Effector CD8-positive, alpha-beta T cell (primary cell): ENCODE data around the gene OLFML2B.
"Not testable (repeated sequence)": the region's sequence is repeated elsewhere in the genome, so short reads cannot be mapped to it uniquely, and the experiment has no call there.

Source experiments
- DNase-seq: peaks from one replicate; lab custom pipeline; 2025; lab: John Stamatoyannopoulos, UW
- total RNA-seq, 4 experiments: gene quantifications; one replicate each; lab custom pipeline; 2026; lab: John Stamatoyannopoulos, UW

OLFML2B gene
- 0 to 0.09 (median 0) reads per million in 4 experiments for total RNA-seq

DNA sequence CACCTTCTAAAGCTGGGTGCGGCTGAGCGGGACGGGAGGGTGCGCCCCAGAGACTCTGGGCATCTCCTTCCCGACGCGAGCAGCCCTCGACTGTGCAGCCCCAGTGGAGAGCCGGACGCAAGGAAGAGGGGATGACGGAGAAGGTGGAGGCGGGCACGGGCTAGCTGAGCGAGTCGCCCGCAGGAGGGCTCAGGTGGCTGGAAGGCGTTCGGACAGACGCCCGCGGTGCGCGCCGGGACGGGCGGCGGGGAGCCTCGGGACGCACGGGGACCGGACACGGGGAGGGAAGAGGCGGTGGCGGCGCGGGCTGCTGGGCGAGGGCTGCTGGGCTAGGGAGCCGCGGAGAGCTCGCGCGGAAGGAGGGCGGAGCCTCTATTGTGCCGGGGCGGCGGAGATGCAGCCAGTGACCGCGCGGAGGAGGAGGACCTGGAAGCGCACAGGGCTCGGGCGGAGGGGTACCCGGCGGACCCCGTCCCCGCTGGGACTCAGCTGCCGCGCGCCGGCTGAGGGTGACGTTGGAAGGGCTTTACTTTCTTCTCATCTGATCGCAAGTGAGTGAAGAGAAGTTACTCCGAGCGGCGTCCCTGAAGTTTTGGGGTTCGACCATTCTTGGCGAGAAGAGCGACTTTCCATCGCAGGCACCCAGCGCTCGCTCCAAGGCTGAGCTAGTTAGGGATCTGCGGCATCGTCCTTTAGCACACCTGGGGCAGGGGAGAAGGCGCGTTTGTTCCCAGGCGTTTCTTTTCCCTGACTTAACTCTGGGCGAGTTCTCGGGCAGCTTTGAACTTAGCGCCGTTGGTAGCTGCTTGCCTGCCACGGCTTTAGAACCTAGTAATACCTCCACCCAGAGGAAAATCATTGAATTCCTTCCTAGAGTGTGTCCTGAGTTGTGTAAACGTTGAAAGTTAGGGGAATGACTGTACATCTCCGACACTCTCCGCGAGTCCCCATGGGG is at the start of gene OLFML2B:
TSS of gene OLFML2B (minus strand) at position 323 of the 955 bp plus-strand sequence. CDS start 439 bp downstream, outside the sequence.
- peak; percentile 6 for DNase-seq

DNA sequence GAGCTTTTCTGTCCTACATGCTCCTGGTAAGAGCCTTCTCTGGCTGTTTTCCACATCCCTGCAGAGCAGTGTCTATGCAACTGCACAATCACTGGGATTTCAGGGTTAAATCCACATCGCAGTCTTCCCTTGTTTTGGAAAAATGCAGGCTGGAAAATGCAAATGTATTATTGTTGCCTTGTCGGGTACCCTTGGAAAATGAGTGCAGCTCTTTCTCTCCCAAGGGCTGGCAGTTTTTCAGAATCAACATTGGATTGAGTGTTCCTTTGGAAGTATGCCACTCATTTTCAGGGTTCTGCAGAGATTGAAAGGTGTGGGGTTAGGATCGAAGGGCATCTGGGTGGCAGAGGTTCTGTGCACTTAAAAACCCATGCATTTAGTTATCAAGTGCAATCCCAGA is 49.1 kb upstream of the OLFML2B start:
- DNase-seq = no peak

DNA sequence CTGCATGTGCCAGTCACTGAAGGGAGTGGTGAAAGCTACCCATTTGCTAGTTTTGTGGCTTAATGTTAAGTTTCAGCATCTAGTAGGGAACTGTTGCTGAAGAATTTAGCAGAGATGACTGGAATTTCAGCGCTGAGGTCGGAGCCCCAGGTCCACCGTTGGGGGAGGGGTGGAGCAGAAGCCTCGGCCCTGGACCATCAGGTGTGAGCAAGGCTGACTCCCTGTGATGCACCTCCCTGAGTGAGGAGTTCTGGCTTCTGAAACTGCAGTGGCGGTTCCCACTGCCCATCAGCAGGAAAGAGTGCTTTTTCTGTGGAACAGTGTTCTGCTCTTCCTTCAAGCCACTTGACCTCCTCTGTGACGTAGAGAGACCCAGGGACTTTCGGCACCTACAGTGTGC is 47.2 kb upstream of the OLFML2B start:
- no peak for DNase-seq

DNA sequence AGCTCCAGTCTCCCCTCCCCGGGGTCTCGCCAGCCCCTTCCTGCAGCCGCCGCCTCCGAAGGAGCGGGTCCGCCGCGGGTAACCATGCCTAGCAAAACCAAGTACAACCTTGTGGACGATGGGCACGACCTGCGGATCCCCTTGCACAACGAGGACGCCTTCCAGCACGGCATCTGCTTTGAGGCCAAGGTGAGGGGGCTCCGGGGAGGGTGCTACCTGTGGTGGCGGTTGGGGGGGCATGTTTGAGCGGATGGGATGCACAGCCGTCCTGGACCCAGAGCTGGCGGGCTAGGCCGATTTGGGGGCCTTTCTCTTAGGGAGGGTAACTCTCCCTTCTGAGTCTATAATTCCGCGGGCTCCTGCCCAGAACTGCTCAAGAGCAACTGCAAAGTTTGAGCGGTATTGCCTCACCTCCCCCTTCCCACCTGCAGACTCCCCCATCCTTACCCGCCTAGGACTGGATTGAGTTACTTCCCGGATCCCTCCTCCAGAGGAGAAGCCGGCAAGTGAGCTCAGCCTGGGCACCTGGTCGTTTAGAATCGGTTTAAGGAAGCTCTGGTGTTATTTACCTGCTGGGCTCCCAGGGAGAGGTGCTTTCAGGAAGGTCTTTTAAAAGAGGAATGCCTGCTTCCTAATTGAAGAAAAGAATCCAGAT is 46.6 kb upstream of the OLFML2B start:
- DNase-seq = no peak

DNA sequence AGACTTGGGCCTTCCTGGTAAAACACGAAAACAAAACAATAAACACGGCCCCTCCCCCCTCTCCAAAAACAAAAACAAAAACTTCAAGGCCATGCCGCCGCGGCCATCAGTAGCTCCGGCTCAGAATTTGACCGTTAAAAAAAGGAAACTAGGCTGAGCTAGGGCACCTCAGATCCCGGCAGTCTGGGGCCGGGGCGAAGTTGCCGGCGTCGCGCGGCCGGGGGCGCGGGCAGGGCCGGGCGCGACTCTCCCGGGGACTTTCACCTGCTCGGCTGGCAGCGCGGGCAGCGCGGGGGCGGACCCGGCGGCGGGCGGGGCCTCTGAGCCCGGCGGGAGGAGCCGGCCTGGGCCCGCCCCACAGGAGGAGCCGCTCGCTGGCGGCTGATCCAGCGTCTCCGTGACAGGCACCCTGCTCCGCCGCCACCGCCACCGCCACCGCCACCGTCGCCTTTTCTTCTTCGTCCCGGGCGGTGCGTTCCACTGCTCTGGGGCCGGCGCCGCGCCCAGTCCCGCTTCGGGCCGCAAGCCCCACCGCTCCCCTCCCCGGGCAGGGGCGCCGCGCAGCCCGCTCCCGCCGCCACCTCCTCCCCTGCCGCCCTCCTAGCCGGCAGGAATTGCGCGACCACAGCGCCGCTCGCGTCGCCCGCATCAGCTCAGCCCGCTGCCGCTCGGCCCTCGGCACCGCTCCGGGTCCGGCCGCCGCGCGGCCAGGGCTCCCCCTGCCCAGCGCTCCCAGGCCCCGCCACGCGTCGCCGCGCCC is 45.8 kb upstream of the OLFML2B start, which contains the start of gene NOS1AP:
TSS of gene NOS1AP (plus strand) at position 358 of the 760 bp plus-strand sequence. CDS start 487 bp downstream, outside the sequence.
- DNase-seq = peak; percentile 62

DNA sequence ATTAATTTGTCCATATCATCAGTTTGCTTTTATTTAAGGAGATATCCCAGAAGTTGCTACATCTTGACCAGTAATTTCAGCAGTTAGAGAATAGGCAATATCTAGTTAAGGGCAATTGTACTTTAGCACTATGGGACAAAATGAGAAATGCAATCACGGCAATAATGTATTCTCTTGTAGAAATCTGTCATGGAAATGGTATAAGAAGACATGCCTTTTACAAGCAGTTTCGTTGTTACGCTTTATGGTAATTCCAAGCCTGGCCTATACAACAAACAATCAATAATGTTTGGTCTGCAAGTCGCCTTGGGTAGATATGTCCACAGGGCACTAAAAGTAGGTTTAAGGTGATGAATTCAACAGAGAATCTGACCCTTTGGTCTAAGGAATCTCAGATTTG is 44.6 kb upstream of the OLFML2B start:
- no peak for DNase-seq

DNA sequence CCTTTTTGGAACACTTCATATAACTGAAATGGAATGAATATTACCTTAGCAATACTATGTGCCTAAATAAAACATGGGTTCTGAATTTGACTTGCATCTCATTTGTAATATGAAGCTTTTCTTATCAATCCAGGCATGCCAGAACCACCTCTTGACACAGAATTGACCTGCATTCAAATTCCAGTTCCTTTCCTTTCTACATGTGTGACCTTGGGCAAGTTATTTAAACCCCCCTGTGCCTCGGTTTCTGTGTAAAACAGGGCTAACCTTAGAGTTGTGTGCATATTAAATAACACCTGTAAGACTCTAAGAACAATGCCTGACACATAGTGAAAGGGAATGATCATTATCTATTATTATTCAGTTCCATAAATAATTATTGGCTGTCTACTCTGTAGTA is 43.8 kb upstream of the OLFML2B start:
- no peak for DNase-seq

DNA sequence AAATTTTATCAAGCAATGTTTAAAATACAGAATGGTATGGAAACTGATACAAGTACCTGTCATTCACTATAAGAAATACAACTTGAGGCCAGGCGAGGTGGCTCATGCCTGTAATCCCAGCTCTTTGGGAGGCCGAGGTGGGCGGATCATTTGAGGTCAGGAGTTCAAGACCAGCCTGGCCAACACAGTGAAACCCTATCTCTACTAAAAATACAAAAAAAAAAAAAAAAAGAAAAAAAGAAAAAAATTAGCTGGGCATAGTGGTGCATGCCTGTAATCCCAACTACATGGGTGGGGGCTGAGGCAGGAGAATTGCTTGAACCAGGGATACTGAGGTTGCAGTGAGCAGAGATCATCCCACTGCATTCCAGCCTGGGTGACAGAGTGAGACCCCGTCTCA is 43.2 kb upstream of the OLFML2B start:
- not testable (repeated sequence) for DNase-seq

DNA sequence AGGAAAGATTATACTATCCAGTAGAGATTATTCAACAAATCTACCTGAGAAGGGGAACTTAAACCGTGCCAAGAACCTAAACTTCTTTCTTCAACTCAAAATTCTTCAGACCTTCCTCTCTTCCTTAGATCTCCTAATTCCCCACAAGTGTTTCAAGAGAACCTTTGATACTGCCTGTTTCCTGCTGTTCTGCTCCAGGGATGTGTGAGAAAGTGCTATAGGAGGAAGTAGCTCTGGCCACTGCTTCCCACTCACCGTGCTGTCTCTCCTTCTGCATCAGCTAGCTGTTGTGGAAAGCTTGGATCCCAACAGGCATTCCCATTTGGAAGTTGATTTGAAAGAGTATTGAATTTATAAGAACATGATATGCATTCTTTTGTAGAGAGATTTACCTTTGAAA is 41.3 kb upstream of the OLFML2B start:
- no peak for DNase-seq

DNA sequence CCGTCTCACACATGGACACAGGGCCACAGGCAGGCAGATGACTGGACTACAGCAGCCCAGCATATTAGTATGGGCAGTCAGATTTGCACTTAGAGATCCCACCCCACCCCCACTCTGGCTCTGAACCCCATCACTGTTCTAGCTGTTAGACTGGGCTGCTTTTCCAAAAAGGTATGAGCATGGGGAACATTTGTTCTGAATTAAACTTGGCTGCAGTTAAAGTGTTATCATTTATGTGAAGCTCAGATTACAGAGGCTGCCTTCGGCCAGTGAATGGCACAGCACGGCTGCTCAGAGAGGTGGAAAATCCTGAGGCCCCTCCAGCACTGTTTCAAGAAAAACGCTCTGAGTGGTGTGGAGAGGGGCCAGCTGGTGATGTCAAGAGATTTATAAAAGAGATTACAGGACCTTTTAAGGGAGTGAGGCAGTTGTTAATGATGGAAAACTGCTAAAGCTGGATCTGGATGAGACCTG is 38.9 kb upstream of the OLFML2B start:
- DNase-seq = no peak

DNA sequence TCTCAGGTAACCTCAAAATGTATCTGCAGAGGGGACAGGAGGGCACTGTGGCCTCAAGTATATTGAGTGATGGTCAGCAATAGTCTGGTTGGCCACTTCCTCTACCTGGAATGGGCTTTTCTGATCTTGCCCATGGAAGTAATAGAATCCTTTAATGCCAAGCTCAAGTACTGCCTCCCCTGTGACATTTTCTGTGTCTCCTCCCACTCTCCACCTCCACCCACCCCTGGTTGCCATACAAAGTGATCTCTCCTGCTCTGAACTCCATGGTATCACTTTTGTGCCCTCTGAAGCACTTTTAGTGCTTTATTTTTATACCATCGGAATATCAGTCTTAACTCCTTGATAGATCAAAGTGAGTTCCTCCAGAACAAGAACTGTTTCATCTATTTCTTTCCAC is 36.6 kb upstream of the OLFML2B start:
- DNase-seq = no peak

DNA sequence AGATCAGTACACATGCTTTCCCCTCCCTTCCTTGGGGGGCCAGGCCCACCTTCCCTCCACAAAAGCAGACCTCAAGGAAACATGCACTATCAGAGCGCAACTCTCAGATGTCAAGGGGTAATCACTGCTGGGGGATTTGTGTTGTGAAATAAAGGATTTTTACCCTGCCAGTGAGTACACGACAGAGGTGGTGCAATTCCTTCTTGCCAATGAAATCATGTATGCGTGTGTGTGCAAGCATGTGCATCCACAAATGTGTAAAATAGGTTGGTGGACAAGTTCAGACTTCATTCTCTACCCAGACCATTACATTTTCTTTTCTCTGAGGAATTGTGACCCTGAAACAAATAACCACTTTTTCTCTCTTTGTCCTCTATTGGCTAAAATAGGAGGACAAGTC is 36.1 kb upstream of the OLFML2B start:
- DNase-seq = no peak

DNA sequence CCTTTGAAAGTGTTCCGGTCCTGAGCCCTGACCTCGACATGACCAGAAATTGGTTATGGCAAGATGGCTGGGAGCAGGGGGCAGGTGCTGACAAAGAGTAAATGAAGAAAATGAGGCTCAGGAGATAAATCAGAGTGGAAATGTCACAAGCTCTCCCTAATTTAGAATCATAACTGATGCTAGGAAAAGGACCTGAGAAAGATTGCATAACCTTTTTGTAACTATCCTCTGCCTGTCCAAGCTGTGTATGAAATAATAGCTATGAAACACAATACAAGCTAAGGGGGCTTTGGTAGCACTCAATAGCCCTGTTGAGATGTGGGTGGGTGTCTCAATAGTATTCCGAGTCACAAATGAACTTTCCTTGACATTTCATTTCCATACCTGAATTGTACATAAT is 32.9 kb upstream of the OLFML2B start:
- no peak for DNase-seq

DNA sequence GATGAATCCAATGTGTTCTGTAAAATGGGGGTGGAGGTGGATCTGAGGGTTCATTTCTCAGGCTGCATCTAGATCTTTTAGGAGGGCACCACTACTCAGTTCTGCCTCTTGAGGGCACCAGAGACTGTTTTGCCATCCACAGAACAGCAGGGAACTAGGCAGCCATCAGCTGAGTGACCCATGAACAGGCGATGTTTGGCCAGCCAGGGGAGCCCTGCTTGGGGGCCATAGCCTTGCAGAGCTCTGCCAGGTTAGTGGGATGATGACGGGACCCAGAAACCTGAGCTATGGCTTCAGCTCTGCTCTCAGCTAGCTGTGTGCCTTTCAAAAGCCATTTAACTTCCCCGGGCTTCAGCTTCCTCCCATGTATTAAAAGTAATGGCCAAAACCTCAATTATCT is 32.4 kb upstream of the OLFML2B start:
- DNase-seq = peak; percentile 5

DNA sequence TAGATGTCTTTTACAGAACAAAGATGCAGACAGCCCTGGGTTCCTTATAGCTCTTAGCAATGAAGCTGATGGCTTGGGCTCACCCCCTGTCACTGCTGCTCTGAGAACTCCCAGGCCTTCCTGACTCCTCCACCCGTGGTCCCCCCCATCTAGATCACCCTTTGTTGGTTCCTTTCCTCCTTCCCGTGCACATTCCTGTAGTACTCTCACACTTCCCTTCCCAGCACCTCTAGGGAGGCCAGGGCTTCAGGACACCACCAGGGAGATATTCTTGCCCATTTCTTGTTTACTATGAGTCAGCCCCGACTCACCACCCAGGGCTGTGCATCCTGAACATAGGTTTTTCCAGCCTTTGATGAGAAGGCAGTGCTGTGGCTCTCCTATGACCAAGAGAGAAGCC is 31.4 kb upstream of the OLFML2B start:
- DNase-seq = no peak

DNA sequence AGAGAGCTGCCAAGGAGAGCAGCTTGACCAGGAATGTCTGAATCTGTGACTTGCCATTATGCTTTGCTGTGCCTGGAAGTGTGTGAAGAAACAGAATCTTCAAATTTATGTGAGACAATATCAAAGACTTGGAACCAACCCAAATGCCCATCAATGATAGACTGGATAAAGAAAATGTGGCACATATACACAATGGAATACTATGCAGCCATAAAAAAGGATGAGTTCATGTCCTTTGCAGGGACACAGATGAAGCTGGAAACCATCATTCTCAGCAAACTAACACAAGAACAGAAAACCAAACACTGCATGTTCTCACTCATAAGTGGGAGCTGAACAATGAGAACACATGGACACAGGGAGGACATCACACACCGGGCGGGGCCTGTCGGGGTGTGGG is 30.3 kb upstream of the OLFML2B start:
- DNase-seq = not testable (repeated sequence)

DNA sequence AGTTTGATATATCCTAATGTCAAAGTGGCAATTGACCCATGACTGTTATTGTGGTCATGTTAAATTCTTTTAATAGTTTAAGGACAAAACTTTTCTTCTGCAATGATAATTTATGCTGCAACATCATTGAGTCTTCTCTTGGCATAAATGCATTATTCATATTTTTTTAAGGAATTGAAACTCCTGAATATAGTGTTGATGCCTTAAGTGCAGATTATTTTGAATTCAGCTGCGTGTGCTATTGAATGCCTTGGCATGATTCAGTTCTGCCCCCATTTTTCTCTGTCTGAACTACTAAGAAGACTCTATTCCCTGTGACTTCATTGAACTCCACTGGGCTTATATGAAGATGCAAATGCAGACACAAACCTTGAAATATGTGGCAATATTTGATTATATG is 23.3 kb upstream of the OLFML2B start:
- DNase-seq = no peak

DNA sequence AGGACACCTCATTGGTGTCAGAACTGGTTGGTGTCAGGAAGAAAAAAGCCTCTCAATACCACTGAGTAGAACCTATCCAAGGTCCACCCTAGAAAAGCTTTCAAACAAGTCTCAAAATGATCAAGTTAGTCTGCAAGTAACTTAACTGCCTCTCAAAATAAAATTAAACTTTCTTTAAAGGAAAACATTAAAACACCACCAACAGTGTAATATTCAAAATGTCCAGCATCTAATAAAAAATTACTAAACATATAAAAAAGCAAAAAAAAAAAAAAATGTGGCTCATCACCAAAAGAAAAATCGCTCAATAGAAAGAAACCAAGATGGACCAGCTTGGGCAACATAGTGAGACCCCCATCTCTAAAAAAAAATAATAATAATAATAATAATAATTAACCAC is 18.7 kb upstream of the OLFML2B start:
- DNase-seq = no peak

DNA sequence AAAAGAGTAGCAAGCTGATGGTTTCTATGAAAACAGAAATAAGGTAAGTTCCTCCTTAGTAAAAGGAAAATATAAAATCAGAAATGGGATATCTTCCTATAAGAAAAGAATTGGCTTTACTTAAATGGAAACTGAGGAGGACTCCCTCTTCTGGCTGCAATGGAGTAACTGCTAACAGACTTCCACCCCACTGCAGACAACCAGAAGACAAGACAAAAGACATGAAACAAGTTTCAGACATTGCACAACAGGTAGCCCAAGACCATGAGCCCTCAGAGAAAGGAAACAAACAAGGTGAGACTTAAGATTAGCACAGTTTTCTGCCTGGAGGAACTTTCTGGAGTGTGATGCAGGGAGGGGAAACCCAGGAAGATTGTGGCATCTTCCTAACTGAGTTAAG is 17.0 kb upstream of the OLFML2B start:
- no peak for DNase-seq

DNA sequence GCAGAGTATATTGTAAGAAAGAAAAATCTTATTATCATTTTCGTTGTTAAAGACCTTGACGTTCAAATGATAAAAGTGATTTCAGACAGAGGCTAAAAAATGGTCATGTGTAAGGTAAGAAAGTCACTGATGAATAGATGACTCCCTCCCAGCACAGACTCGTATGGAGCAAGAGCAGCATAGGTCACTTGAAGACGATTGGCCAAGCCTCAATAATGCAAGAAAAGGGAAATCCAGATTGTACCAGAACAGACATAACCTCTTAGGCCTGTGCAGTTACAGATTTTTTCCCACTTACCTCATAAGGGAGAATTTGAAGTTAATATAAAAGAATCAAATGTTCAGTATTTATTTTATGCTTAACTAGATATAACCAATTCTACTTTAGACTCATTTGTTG is 16.3 kb upstream of the OLFML2B start:
- DNase-seq = no peak

DNA sequence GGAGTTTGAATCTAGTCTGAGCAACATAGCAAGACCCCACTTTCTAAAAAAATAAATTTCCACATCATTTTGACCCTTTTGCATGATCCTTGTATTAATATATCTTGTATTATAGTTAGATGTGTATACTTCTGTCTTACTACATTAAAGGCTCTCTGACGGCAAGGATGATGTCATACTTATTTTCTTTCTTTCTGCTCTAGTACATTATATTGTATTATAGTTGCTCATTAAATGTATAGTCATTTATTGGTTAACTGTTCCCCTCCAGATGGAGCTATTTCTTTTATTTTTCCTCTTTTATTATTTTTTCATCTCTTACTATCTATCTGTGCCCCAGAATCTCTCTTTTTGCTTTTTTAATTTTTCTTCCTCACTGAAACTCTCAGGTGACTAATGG is 15.0 kb upstream of the OLFML2B start:
- DNase-seq = no peak

DNA sequence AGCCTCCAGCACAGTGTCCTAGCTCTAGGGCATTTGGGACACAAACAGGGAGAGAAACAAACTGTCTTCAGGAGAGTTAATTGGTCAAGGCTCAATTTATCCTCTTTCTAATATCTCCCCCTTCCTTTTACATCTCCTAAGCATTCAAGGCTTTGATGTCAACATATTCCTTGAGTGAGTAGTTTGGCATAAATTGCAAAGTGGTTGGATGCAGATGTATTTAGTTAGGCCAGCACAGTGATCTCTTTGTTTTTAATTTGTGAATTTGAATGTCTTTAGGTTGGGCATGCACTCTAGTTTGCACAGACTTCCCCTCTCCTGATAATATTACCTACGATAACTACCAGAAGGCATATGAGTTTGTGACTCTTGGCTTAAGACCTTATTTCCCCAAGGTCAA is 12.5 kb upstream of the OLFML2B start:
- DNase-seq = no peak
